Hair follicular keratinocyte (primary cell): Measurements from ENCODE around the gene PPP1R1B. TPM values are rescaled to one million over a fixed set of nuclear protein-coding genes. Genes with fewer than 3 reads are reported as not detected.

Source experiments
- total RNA-seq: library from RNA; depleted of rRNA; stranded (reverse); fragments of >200 nt; gene quantifications from 2 replicates; pipeline ENCODE4 v1.2.3, GENCODE V29; 2015

PPP1R1B gene
- 0.15 and 0.39 TPM in 2 replicates for total RNA-seq

GRCh38 chr17:39626171-39627046 is at the start of gene PPP1R1B:
Gene PPP1R1B (plus strand): TSS chr17:39626952. CDS start chr17:39627393, 441 bp downstream.

GRCh38 chr17:39607851-39608130 is 19.0 kb upstream of the PPP1R1B start, which contains the start of gene NEUROD2:
Gene NEUROD2 (minus strand): TSS chr17:39607920. CDS start chr17:39606599, 1,321 bp downstream.

GRCh38 chr17:39636927-39637736 is 10.4 kb downstream of the PPP1R1B start, which contains the start of gene STARD3:
Gene STARD3 (plus strand): TSS chr17:39637144. CDS start chr17:39653532, 16,388 bp downstream.

GRCh38 chr17:39664581-39665561 is 38.1 kb downstream of the PPP1R1B start, which contains the start of gene TCAP:
Gene TCAP (plus strand): TSS chr17:39665349. CDS start chr17:39665360, 11 bp downstream.

GRCh38 chr17:39667945-39668924 is 41.5 kb downstream of the PPP1R1B start, which contains the start of gene PNMT:
Gene PNMT (plus strand): TSS chr17:39668453. CDS start chr17:39668476, 23 bp downstream.

Other genes starting within 250 kb of the PPP1R1B start
- gene FBXL20, start 225.3 kb upstream of the PPP1R1B start, total RNA-seq, result 3.9 and 6.9 TPM in 2 replicates
- 16.4 and 16.9 TPM in 2 replicates for gene MED1, start 175.7 kb upstream of the PPP1R1B start, total RNA-seq
- 17.4 and 20.6 TPM in 2 replicates for gene CDK12, start 165.5 kb upstream of the PPP1R1B start, total RNA-seq
- not detected in 2 replicates for gene NEUROD2, start 19.0 kb upstream of the PPP1R1B start, total RNA-seq
- 29.9 and 35.9 TPM in 2 replicates for gene STARD3, start 10.2 kb downstream of the PPP1R1B start, total RNA-seq
- gene TCAP, start 38.4 kb downstream of the PPP1R1B start, total RNA-seq, result 0.08 TPM in 1 of 2 replicates, not detected in the other
- not detected in 2 replicates for gene PNMT, start 41.5 kb downstream of the PPP1R1B start, total RNA-seq
- 3.9 and 7.2 TPM in 2 replicates for gene PGAP3, start 61.1 kb downstream of the PPP1R1B start, total RNA-seq
- 26.7 and 27.6 TPM in 2 replicates for gene ERBB2, start 73.1 kb downstream of the PPP1R1B start, total RNA-seq
- 45.8 and 58.5 TPM in 2 replicates for gene MIEN1, start 103.6 kb downstream of the PPP1R1B start, total RNA-seq
- 17.8 and 31.5 TPM in 2 replicates for gene GRB7, start 111.0 kb downstream of the PPP1R1B start, total RNA-seq
- not detected in 2 replicates for gene IKZF3, start 237.4 kb downstream of the PPP1R1B start, total RNA-seq
- not detected in 2 replicates for gene ZPBP2, start 241.2 kb downstream of the PPP1R1B start, total RNA-seq